H54 (cell line): Measurements from ENCODE around the gene KCNN4.

Experiments
- DNase-seq: peaks from one replicate; pipeline ENCODE4 v3.0.0; 2011; ENCODE audit warnings: low spot score, mixed read lengths; ENCODE audit not compliant: insufficient read length
- FAIRE-seq: peaks from 3 replicates; lab custom pipeline; 2011; peaks lifted over from hg19 to GRCh38; lab: Jason Lieb, UNC
- POLR2A ChIP-seq: IDR thresholded peaks from 2 replicates; pipeline ENCODE4 v1.6.1; 2011; ENCODE audit warnings: low read depth, mild to moderate bottlenecking, low read length

The KCNN4 gene

GRCh38 chr19:43718627-43719377 is 62.0 kb downstream of the KCNN4 start:
- TF ChIP-seq POLR2A = no peak
- FAIRE-seq (no peak), DNase-seq (no peak)
